Stomach smooth muscle (tissue), 2 donors: Measurements from ENCODE around the gene THOC7.

Experiments used
- H3K27ac ChIP-seq: one replicate; pipeline ENCODE4 v1.7.0; 2013; ENCODE audit warnings: mild to moderate bottlenecking, low read length, inconsistent platforms
- H3K27me3 ChIP-seq, 2 donors: one replicate each; pipeline ENCODE4 v1.7.0; 2013; ENCODE audit warnings: low read length in 2 of 2; ENCODE audit not compliant: insufficient read depth in 2 of 2, control insufficient read depth in 1 of 2
- H3K36me3 ChIP-seq, 2 donors: one replicate each; pipeline ENCODE4 v1.7.0; 2013; ENCODE audit warnings: low read length in 2 of 2; ENCODE audit not compliant: control insufficient read depth in 2 of 2, insufficient read depth in 2 of 2
- H3K4me1 ChIP-seq: one replicate; pipeline ENCODE4 v1.7.0; 2013; ENCODE audit warnings: low read length; ENCODE audit not compliant: control insufficient read depth, insufficient read depth
- H3K4me3 ChIP-seq, 2 donors: one replicate each; pipeline ENCODE4 v1.7.0; 2013; ENCODE audit warnings: low read length in 2 of 2
- H3K9ac ChIP-seq, 2 donors: one replicate each; pipeline ENCODE4 v1.7.0; 2013; ENCODE audit warnings: low read length in 2 of 2, mild to moderate bottlenecking in 1 of 2
- H3K9me3 ChIP-seq, 2 donors: one replicate each; pipeline ENCODE4 v1.7.0; 2013; ENCODE audit warnings: low read length in 2 of 2; ENCODE audit not compliant: control insufficient read depth in 2 of 2
- donor health status: healthy.
- donor health status: Pancreatic carcinoma.

THOC7 gene

DNA sequence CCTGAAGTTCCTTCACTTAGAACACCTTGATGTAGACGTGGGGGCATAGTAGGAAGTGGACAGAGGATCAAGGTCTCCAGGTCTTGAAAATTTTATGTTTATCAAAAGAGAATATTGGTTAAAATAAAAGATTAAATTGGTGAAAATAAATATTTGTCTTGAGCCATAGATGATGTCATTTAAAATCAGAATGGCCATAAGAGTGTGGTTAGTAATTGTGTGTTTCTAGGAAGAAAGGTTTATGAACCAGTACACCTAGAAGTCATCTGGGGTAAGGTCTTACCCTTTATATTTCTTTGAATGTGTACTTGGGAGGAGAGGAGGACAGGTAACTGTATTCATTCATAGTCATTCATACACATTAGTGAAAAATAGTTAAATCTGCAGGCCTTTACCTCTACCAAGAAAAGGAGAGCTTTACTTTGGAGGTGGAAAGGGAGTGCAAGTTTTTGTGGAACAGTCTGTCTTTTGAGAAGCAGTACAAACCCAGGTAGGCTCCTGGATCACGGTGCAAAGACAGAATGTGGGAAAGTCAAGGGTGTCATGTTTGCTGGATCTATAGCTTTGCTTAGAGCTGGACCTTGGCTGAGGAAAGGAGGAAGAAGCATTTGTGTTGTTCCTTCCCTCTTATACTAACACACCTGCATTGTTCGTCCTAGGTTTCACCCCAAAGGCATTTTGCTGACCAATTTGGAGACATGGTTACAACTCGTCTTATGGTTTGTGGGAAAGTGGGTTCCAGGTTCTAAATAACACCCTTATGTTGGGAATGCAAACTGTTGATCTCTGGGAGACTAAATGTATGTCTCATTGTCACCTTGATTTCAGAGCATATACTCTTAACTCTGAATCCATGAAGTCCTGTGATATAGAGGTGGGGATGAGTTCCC, 42.4 kb upstream of the THOC7 start:
- Histone ChIP-seq H3K4me1 (no peaks in the 10 kb centered on the region), H3K27ac (no peak overlapping the region), H3K27me3 (no peaks in the 10 kb centered on the region), H3K9ac (no peak overlapping the region), H3K4me3 (no peak overlapping the region), H3K36me3 (no peaks in the 10 kb centered on the region), H3K9me3 (no peaks in the 10 kb centered on the region)

DNA sequence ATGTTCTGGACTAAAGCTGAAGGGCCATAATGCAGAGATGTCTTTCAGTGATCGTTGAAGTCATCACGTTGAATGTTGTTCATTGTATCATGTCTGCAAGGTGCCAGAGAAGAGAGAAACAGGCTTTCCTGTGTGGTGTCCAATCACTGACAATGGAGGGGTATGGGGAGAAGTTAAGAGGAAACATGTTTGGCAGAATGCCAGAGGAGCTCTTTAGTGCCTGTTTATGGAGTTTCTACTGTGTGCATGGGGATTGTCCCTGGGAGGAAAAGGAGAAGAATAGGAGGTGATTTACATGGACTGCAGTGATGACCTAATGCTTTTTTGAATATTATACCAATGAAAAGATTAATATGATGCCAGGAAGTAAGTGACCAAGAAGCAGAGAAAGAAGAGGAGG, 36.9 kb upstream of the THOC7 start:
- peaks cover 0 to 8% of the 10 kb centered on the region in 2 donors for H3K36me3 ChIP-seq
- H3K4me3 ChIP-seq: no peak overlapping the region
- H3K27me3 ChIP-seq: no peaks in the 10 kb centered on the region
- H3K27ac ChIP-seq: no peak overlapping the region
- no peak overlapping the region for H3K9ac ChIP-seq
- H3K9me3 ChIP-seq: no peaks in the 10 kb centered on the region
- H3K4me1 ChIP-seq: no peaks in the 10 kb centered on the region

DNA sequence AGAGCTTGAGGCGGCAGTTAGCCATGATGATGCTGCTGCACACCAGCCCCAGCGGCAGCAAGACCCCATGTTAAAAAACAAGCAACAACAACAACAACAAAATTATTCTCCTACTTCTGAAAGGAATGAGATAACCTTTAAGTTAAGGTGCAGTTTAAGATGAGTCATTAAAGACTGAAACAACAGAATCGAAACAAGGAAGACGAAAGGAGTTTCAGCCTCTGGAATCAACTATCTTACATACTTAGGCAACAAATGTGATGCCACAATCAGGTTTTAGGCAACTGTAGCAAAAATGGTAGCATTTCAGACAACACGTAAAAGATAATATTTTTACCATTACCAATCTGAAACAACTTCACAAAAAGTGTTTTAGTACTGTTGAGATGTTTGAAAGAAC, 36.4 kb upstream of the THOC7 start:
- no peak overlapping the region for H3K9ac ChIP-seq
- H3K27me3 ChIP-seq: no peaks in the 10 kb centered on the region
- no peak overlapping the region for H3K27ac ChIP-seq

DNA sequence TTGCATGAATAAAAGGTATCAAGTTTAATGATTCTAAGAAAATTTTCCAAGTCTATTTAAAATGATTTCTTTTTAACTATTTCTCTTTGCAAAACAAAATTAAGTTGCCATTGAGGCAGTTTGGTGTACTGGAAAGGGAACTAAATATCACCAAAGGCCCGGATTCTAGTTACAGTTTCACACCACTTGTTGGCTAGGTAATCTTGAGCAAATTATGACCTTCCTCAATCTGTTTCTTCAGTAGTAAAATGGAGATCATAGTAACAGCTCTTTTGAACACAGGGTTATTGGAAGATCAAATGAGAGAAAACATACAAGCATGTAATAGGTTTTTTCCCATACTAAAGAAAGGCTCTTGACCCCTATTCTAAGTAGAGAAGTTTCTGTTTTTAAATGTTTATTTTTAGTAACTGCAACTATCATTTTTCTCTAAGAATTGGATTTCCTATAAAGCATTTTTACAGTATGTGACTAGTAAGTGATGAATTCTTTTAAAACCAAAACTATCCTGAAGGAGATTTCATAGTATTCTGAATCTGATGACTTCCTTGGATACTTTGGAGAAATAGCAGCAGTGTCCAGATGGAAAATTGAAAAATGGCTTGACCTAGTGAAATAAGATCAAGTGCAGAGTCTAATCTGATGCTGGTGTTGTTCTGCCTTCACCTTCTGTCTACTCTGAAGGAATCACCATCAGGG, 32.9 kb upstream of the THOC7 start:
- Histone ChIP-seq H3K36me3 (peaks cover 0 to 8% of the 10 kb centered on the region in 2 donors), H3K9me3 (no peaks in the 10 kb centered on the region), H3K9ac (no peak overlapping the region), H3K4me1 (no peaks in the 10 kb centered on the region), H3K27ac (no peak overlapping the region), H3K4me3 (no peak overlapping the region), H3K27me3 (no peaks in the 10 kb centered on the region)

More for the DNA sequence above, 36.4 kb upstream of the THOC7 start:
- no peaks in the 10 kb centered on the region for H3K9me3 ChIP-seq
- no peak overlapping the region for H3K4me3 ChIP-seq
- peaks cover 0 to 8% of the 10 kb centered on the region in 2 donors for H3K36me3 ChIP-seq
- no peaks in the 10 kb centered on the region for H3K4me1 ChIP-seq

DNA sequence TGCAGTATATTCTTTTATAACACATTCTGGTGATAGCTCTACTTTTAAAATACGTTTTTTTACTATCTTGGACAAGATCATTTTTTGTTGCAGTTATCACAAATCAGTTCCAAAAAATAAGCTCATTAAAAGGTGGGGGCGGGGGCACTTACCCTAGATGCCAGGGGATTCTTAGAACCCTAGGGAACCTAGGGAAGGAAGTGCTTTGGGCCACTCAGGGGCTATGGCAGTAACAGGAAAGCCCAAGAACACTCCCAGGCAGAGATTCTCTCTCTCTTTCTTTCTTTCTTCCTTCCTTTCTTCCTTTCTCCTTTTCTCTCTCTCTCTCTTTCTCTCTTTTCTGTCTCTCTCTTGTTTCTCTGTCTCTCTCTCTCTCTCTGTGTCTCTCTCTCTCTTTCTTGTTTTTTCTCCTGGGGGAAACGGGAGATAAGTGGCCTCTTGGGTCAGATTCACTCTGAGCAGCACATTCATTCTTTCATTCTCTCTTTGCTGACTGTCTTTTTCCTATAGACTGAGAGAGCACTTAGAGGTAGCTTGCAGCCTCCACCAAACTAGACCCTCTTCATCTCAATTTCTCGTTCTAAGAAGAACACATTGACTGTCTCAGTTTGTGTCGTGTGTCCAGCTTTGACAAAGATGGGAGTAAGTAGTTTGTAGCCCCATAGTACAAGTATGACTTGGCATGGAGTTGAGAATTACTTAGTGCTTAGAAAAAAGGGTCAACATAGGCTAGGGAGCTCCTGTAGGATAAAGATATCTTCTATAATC, 32.0 kb upstream of the THOC7 start:
- no peak overlapping the region for H3K27ac ChIP-seq

DNA sequence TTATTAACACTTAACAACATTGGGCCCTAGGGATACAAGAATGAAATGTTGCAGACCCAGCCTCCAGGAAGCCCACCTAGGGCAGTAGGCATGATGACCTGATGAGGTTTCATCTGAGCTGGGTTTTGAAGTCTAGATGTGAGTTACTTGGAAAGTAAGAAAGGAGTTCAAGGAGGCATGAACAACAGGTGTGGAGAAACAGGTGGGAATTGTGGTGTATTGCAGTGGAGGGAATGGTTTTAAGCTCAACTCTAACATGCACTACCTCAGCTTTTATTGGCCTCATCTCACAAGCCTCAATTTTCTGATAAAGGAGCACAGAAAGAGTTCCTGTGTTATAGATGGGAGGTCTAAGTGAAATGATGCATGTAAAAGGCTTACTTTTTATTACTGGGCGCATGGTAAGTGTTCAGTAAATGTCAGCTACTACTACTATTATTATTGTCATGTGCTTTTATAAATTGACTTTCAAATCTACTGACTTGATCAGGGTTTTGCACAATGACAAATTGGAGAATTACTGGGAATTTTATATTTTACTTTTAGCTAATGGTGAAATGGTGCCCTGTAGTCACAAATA, 29.3 kb upstream of the THOC7 start:
- H3K27ac ChIP-seq: no peak overlapping the region
- no peaks in the 10 kb centered on the region for H3K27me3 ChIP-seq
- no peak overlapping the region for H3K9ac ChIP-seq
- H3K36me3 ChIP-seq: no peaks in the 10 kb centered on the region
- no peak overlapping the region for H3K4me3 ChIP-seq
- no peaks in the 10 kb centered on the region for H3K9me3 ChIP-seq
- H3K4me1 ChIP-seq: no peaks in the 10 kb centered on the region

More for the DNA sequence above, 32.0 kb upstream of the THOC7 start:
- Histone ChIP-seq H3K4me1 (no peaks in the 10 kb centered on the region), H3K4me3 (no peak overlapping the region), H3K9ac (no peak overlapping the region), H3K27me3 (no peaks in the 10 kb centered on the region), H3K9me3 (no peaks in the 10 kb centered on the region), H3K36me3 (peaks cover 0 to 6% of the 10 kb centered on the region in 2 donors)

DNA sequence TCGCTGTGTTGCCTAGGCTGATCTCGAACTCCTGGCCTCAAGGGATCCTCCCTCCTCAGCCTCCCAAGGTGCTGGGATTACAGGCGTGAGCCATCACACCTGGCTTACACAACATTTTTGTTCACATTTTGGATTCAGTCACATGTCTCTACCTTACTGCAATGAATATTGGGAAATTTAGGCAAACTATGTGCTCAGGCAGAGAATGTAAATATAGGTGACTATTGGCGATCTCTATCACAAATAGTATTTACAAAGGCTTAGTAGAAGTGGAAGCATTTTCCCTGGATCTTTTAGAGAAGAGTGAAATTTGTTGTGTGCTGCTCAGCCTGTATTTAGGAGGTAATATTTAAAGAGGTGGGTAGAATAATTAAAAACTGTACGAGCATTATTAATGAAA, 27.9 kb upstream of the THOC7 start:
- H3K36me3 ChIP-seq: no peaks in the 10 kb centered on the region
- H3K4me3 ChIP-seq: no peak overlapping the region
- no peak overlapping the region for H3K9ac ChIP-seq
- H3K4me1 ChIP-seq: peaks cover 5% of the 10 kb centered on the region
- no peaks in the 10 kb centered on the region for H3K9me3 ChIP-seq
- H3K27ac ChIP-seq: no peak overlapping the region
- H3K27me3 ChIP-seq: no peaks in the 10 kb centered on the region

DNA sequence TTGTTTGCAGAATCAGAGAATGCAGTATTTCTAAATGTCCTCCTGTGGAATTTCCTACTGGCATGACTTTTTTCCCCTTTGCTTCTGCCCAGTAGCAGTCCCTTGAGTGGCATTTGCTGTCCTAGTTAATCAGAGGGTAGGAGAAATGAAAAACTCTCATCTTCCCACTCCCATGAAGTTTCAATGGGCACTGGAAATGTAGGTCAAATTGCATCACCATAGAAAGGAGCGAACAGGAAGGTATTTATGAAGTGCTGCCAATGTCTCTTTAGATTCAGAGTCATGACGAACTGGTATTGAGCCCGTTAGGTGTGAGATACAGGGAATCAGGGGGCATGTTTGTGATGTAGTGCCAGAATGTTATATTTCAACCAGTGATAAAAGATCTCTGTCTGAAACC, 23.3 kb upstream of the THOC7 start:
- H3K4me1 ChIP-seq: peaks cover 5% of the 10 kb centered on the region
- no peak overlapping the region for H3K9ac ChIP-seq
- H3K27ac ChIP-seq: no peak overlapping the region
- H3K36me3 ChIP-seq: no peaks in the 10 kb centered on the region
- no peaks in the 10 kb centered on the region for H3K9me3 ChIP-seq
- H3K4me3 ChIP-seq: peak overlapping the region in 1 of 2 donors; percentile 27
- no peaks in the 10 kb centered on the region for H3K27me3 ChIP-seq

DNA sequence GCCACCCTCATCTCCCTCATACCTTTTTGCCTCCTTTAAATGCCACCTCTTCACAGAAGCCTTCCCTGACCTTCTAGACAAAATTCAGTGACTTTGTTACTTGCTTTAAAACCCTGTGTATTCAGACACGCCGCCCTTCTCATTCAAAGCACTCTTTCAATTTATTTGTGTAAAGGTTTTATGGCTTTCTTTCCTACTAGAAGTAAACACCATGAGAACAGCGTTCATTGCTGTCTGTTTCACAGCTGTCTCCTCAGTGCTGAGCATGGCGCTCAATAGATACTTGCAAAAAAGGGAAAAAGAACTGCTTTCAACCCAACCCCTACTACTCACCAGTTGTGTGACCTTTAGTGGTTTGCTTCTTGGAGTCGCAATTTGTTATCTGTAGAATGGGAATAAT, 17.0 kb upstream of the THOC7 start:
- Histone ChIP-seq H3K27me3 (no peaks in the 10 kb centered on the region), H3K27ac (no peak overlapping the region), H3K4me3 (no peak overlapping the region), H3K9me3 (no peaks in the 10 kb centered on the region), H3K36me3 (no peaks in the 10 kb centered on the region), H3K9ac (no peak overlapping the region), H3K4me1 (peaks cover 6% of the 10 kb centered on the region)

DNA sequence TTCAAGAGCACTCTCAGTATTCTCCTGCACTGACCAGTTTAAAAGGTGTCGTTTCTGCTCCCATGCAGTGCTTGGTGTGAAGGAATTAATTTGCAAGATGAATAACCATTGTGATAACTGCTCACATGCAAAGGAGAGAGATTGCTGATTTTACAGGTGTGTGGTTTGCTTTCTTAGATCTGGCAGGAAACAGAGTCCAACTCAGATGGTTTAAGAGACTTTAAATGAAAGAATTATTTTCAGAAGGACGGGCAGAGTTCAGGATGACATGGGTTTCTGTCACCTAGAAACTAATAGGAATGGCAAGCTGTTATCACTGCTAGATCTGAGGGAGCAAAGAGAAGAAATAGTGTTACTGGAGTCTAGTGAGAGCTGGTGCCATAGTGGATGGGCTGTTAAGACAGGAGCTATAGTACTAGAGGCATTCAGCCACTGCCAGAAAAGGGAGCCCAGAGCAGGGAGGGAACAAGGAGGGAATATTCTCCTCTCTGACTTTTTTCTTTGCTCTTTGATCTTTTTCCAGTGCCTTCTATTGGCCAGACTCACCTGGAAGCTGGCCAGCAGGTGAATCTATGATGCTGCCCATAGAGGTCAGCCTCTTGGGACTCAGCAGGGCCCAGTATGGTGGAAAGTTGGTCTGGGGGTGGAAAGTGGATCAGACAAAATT, 14.9 kb upstream of the THOC7 start:
- Histone ChIP-seq H3K27ac (no peak overlapping the region), H3K4me3 (peak overlapping the region in 1 of 2 donors; percentile 21), H3K4me1 (peaks cover 6% of the 10 kb centered on the region), H3K9me3 (no peaks in the 10 kb centered on the region), H3K27me3 (no peaks in the 10 kb centered on the region), H3K36me3 (no peaks in the 10 kb centered on the region), H3K9ac (no peak overlapping the region)
